Islet of Langerhans (tissue), 1 donor: Measurements from ENCODE around the gene ASPDH.

Experiments
- FAIRE-seq: peaks from one replicate; lab custom pipeline; 2011; peaks lifted over from hg19 to GRCh38; lab: Jason Lieb, UNC

Gene ASPDH

DNA sequence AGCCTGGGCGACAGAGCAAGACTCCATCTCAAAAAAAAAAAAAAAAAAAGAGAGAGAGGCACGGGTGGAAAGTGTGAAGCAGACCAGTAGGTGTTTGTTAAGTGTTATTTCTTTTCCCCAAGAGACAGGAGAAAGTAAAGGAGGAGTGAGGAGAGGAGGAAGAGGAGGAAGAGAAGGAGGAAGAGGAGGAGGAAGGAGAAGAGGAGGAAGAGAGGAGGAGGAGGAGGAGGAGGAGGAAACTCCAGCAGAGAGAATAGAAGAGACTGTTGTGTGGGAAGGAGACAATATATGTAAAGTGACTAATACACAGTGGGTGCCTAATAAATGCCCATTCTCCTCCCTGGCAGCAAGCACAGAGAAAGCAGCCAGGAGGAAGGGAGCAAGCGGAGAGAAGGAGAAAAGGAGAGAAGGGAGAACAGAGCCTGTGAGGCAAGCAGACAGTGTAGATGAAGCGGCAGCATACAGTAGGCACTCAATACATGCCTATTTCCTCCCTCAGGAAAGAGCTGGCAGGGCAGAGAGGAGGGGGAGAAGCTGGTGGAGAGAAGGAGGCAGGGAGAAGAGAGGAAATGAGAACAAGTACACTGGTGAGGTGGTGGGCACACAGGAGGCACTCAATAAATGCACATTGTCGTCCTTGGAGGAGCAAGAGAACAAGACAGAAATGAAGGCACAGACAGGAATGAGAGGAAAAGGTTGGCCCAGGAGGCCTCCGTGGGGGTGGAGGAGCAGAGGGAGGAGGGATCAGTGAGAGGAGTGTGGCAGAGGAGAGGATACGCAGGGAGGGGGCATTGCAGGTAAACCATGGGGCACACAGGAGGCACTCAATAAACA lies 19.3 kb downstream of the ASPDH start:
- no peak for FAIRE-seq

GRCh38 chr19:50493171-50493570 lies 20.5 kb downstream of the ASPDH start:
- FAIRE-seq = no peak

DNA sequence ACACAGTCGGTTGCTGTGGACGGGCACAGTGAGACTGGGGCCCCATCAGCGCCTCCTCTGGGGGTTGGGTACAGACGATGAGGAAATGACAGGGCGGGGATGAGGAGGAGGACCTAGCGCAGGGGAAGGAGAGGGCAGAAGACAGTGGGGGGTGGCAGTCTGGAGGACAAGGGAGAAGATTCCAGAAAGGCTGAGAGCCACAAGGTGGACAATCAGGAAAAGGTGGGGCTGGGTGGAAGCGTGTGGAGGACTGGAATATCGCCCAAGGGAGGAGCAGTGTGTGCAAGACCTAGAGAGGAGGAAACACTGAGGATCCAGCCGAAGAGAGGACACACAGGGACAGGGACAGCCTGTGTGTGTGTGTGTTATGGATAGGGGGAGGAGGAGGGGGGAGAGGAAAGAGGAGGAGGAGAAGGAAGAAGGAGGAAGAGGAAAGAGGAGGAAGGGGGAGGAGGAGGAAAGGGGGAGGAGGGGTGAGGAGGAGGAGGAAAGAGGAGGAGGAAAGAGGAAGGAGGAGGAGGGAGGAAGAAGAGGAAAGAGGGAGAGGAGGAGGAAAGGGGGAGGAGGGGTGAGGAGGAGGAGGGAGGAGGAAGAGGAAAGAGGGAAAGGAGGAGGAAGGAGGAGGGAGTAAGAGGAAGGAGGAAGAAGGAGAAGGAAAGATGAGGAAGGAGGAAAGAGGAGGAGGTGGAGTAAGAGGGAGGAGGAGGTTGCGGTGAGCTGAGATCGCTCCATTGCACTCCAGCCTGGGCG lies 21.2 kb downstream of the ASPDH start:
- no peak for FAIRE-seq

DNA sequence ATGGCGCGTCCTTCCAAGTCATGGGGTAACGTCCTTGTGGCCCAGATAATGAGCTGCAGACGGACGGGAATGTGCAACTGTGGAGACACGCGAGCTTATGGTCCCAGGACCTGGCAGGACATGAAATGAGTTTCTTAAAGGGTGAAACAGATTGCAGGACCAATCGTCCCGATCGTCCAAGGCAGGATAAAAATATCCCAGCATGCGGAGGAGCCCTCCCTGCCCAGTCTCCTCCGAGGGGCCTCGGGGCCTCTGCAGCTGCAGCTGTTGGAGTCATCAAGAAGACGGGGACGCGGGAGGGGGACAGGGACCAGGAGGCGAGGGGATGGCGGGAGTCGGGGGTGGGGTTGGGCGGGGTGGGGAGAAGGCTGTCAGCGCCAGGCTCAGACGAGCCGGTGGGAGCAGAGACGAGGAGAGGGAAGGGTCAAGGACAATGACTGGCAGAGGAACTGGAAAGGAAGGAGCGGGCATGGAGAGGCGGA lies 22.7 kb downstream of the ASPDH start:
- no peak for FAIRE-seq

DNA sequence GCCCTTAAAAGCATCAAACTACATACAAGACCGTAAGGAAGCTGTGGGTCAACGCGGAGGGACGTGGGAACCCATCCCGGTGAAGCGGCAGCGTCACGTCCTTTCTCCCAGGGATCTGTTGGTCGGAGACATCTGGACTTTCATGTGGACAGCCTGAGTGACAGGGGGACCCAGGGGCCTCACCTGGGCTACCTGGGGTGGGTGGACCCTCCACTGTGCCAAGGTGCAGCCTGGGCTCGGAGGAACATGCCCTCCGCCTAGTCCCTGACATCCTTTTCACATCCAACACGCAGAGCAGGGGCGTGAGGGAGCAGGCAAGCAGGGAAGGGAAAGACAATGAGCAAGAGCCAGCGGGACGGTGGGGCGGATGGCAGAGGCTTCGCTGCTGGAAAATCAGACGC lies 23.3 kb downstream of the ASPDH start:
- no peak for FAIRE-seq

GRCh38 chr19:50489461-50490011 lies 24.2 kb downstream of the ASPDH start:
- FAIRE-seq = no peak

DNA sequence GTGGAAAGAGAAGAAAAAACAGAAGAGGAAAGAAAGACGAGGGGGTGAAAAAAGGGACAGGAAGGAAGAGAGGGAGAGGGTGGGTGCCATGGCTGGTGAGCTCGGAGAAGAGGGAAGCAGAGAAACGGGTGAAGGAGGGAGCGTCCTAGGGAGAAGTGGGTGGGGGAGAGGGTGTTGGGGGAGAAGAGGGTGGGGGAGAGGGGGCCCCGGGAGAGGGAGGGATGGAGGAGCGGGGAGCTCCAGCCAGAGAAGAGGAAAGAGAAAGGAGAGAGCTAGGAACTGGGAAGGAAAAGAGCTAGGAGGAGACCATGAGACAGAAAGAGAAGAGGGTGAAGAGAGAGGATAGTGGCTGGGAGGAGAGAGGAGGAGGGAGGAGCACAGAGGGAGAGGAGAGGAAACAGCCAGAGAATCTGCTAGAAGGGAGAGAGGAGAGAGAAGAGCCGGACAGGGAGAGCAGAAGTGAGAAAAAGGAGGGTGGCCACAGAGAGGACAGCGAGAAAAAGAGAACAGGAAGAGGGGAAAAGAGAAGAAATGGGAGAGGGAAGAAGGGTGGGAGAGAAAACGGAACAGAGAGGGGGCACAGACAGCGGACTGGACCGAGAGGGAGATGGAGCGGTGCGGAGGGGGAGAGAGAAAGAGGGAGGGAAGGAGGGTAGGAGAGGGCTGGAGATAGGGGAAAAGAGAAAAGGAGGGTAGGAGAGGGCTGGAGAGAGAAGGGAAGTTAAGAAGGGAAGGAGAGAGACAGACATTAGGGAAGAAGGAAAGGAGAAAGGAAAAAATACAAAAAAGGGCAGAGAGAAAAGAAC lies 25.1 kb downstream of the ASPDH start:
- FAIRE-seq = no peak

GRCh38 chr19:50486823-50487515 lies 26.7 kb downstream of the ASPDH start:
- no peak for FAIRE-seq

DNA sequence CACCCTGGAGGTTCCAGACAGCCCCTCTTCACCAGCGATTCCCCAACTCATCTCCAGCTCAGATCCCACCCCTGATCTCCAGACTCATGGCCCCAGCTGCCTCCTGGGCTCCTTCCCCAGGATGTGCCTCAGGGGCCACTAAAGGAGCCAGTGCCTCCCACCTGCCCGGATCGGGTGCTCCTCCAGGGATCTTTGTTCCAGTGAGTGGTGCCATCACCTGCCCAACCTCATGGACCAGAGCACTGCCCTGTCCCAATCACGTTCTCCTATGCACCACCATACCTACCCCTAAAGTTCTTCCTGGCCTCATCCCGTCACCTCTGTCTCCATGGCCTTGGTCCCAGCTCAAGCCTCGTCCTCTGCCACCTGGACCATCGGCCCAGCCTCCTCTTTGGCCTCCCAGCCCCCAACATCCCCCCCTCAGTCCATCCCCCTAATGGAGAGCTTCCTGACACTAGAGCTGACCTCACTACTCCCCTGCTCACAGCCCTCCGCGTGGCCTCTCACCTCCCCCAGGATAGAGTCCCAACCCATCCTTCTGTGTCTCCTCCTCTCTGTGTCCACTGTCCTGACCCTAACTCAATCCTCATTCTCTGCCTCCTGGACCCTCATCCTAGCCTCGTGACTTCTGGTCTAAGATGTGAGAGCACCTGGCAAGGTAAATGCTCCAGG lies 28.3 kb downstream of the ASPDH start:
- FAIRE-seq = no peak

DNA sequence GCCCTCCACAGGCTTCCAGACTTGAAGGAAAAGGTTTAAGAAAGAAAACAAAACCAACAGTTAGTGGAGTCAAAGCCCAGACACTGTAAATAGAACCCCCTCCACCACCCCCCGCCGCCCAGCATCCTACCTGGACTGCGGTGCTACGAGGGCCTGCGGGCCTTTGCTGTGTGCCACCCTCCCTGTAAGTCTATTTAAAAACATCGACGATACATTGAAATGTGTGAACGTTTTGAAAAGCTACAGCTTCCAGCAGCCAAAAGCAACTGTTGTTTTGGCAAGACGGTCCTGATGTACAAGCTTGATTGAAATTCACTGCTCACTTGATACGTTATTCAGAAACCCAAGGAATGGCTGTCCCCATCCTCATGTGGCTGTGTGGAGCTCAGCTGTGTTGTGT lies 30.8 kb downstream of the ASPDH start:
- no peak for FAIRE-seq

DNA sequence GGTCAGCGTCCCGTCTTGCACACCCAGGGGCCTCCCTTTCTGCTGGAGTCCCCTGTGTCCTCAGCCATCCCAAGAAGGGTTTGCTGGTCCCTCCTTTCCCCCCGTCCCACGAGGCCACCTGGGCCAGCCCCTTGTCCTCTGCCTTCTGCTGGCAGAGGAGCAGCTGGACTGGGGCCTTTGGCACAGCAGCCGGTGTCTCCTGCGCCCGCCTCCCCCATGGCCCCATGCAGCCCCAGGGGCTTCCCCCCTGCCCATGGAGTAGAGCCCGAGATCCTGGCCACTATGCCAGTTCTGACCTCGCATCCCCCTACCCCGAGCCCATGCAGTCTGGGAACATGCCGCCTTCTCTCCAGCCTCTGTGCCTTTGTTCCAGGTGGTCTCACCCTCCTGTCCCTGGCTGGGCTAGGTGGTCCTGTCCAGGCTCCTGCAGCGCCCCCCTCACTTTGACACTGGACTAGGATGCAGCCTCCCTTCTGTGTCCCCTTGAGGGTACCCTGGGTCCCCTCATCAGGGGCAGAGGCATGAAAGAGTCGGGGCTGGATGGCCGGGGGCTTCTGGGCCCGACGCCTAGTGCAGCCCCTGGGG lies 31.4 kb downstream of the ASPDH start:
- FAIRE-seq = no peak

GRCh38 chr19:50481351-50482149 lies 32.2 kb downstream of the ASPDH start:
- no peak for FAIRE-seq

GRCh38 chr19:50480281-50481111 lies 33.2 kb downstream of the ASPDH start:
- no peak for FAIRE-seq

GRCh38 chr19:50479761-50480251 lies 33.9 kb downstream of the ASPDH start:
- no peak for FAIRE-seq

DNA sequence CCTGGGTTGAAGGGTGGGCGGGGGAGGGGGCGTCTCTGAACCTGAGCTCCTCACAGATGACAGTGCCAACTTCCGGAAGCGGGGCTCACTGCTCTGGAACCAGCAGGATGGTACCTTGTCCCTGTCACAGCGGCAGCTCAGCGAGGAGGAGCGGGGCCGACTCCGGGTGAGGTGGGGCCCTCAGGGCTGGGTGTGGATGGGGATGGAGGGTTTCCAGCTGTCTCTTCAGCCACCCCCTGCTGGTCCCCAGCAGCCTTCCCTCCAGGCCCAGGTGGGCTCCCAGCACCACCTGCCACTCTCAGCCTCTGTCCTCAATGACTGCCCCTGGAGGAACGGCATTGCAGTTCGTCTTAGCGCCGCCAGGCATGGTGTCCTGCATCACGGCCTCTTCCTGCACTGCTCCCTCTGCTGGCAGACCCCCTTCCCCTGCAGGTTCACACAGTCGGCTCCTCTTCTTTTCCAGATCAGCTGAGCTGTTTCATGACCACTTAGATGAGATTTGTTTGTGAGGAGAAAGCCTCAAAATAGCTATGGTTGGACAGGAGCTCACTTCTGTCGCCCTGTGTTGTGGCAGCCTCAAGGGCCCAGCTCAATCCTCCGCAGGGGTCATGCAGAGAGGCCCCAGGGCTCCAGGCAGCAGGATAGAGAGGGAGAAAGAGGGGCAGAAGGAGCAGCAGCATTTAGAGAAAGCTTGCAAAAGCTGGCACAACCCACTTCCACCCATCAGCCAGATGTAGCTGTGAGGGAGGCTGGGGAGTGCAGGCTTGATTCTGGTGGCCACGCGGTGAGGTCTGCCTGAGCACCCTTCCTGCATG lies 34.6 kb downstream of the ASPDH start:
- no peak for FAIRE-seq

DNA sequence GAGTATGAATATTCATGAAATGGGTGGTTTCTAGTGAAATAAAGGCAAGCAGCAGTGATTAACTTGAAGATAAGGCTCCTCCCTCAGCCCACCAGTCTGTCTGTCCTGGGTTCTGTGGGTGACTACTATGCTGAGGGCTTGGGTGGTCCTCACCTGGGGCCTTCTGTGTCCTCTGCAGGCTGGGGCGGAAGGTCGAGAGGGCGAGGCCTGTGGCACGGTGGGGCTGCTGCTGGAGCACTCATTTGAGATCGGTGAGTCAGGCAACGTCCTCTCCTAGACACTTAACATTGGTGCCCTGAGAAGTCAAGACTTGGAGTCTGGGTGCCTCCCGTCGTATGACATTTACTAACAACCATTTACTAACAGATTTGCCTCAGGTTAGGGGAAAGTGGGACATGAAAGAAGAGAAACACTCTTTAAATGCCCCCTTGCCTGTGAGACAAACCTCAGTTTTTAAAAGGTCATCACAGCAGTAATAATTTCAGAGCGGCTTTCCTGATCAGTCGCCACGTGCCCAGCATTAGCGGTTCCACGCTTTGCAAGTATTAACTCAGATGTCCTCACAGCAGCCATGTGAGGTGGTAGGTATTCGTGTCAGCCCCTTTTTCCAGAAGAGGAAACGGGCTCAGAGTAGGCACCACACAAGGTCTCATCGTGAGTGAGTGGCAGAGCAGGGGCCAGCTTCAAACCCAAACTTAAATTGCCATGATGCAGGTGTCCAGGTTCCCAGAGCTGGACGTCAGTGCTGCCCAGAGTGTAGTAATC lies 35.8 kb downstream of the ASPDH start:
- no peak for FAIRE-seq

DNA sequence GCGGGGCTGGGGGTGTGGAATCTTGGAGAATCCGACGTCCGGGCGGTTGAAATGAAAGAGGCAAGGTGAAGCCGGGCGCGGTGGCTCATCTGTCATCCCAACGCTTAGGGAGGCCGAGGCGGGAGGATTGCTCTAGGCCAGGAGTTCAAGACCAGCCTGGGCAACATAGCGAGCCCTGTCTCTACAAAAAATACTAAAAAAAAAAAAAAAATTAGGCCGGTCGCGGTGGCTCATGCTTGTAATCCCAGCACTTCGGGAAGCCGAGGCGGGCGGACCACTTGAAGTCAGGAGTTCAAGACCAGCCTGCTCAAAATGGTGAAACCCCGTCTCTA lies 36.8 kb downstream of the ASPDH start:
- no peak for FAIRE-seq
